ENCODE measurements around the gene NADK2. TPM values are rescaled to one million over a fixed set of nuclear protein-coding genes. Genes with fewer than 3 reads are reported as not detected.
A peak's percentile ranks its signal among the peaks of the same experiment; 100 is the strongest.

The NADK2 gene
- total and polyA plus RNA-seq, 10 of the 15 experiments (the other 5 are each of a cell fraction or from before 2014, with no cell fraction given), result 2.4 to 9.0 (median 6.3) TPM

- TF ChIP-seq ZBTB11 (CRISPR knock-in tag; IDR thresholded peaks at IDR 0.05) (no peak), IRF3 (IDR thresholded peaks at IDR 0.05) (no peak), BACH1 (IDR thresholded peaks at IDR 0.05; ENCODE audit: borderline replicate concordance) (no peak), BCL11A (IDR thresholded peaks at IDR 0.05; ENCODE audit: low read depth, low read length) (no peak)
Observed at GRCh38 chr5:36178524-36178890, 63.2 kb downstream of the NADK2 start (continued).

GRCh38 chr5:36177715-36178523 lies 63.8 kb downstream of the NADK2 start:
- peaks cover 3 to 11% of the 10 kb centered on the region in 2 experiments; a peak in 3 of 4 replicates for H3K36me3 ChIP-seq (ENCODE audit: control insufficient read depth in 2 of 2, insufficient read depth in 2 of 2, low read length in 1 of 2)
- CTCF ChIA-PET, result interaction anchor here (0.6 to 4.5 kb wide), 41 partner anchors 8 to 826 kb away, joined by 3 to 34 read pairs (median 4); partner anchors contain the start of genes LMBRD2, NADK2 and RANBP3L
- H3K4me2 ChIP-seq (ENCODE audit: control insufficient read depth, insufficient read depth), result peak overlapping the region; percentile 54
- peak overlapping the region; percentile 1; the same call in 1 of the 2 replicates for H3K4me3 ChIP-seq
- in situ Hi-C loops (cut with MboI), result loop anchor here (10.0 kb wide), 1 partner anchor 517 kb away; no protein-coding TSS in a partner anchor
- DNase-seq (ENCODE audit: low read depth, low spot score) (no peak), FAIRE-seq (peak; percentile 57), ATAC-seq (peak; percentile 79)
- H2AFZ ChIP-seq (ENCODE audit: control insufficient read depth, low read depth, low read length), result no peak overlapping the region
- H3K79me2 ChIP-seq (ENCODE audit: control insufficient read depth, insufficient read depth, low read length), result no peaks in the 10 kb centered on the region
- RAD21 ChIA-PET (ENCODE audit: unreplicated experiment), result interaction anchor here (0.6 to 2.4 kb wide), 11 partner anchors 21 to 519 kb away, joined by 3 to 21 read pairs (median 3); partner anchors contain the start of genes LMBRD2, NADK2 and SKP2
- no peak overlapping the region for H3K9ac ChIP-seq (ENCODE audit: control insufficient read depth, insufficient read depth, low read length)
- intact Hi-C loops (cut with micrococcal nuclease; ENCODE audit: unreplicated experiment), result loop anchor here (1.0 to 5.0 kb wide), 5 partner anchors 64 to 515 kb away; partner anchors contain the start of gene NADK2
- 98% methylated on average over 2 of the region's 2 CpGs for WGBS (ENCODE audit: insufficient coverage, insufficient replicate concordance, low lambda C conversion rate, missing lambda C conversion rate)
- peaks cover 14% of the 10 kb centered on the region for H3K4me1 ChIP-seq (ENCODE audit: control insufficient read depth, insufficient read depth, low read length)
- SMC1A ChIA-PET (ENCODE audit: uncharacterized antibody, unreplicated experiment), result interaction anchor here (0.7 to 3.1 kb wide), 22 partner anchors 10 to 522 kb away, joined by 3 to 23 read pairs (median 6); partner anchors contain the start of gene NADK2
- H3K9me3 ChIP-seq (replicated peaks; ENCODE audit: control insufficient read depth, insufficient read depth, low read length), result no peaks in the 10 kb centered on the region
- H3K27me3 ChIP-seq (replicated peaks in 1 of 2; ENCODE audit: control insufficient read depth in 2 of 2, insufficient read depth in 2 of 2, low read length in 1 of 2), result no peaks in the 10 kb centered on the region
- no TSS peak for BruUV-seq (replicated peaks)
- no peaks in the 10 kb centered on the region for H4K20me1 ChIP-seq (ENCODE audit: control insufficient read depth, insufficient read depth)
- POLR2A ChIA-PET, result interaction anchor here (0.7 to 2.5 kb wide), 4 partner anchors 22 to 1558 kb away, joined by 3 to 6 read pairs (median 4); partner anchors contain the start of gene SKP2
- H3K27ac ChIP-seq (ENCODE audit: control insufficient read depth, insufficient read depth), result peak overlapping the region; percentile 50; the same call in 1 of the 2 replicates
- no peak for TF ChIP-seq TCF7 (IDR thresholded peaks at IDR 0.05; ENCODE audit: borderline replicate concordance)
- TF ChIP-seq CHD4 (IDR thresholded peaks at IDR 0.05), result no peak
- peak; percentile 28; the same call in 1 of the 2 replicates for TF ChIP-seq IKZF1 (conservative IDR thresholded peaks at IDR 0.05)
- peak; percentile 1; the same call in 1 of the 2 replicates for TF ChIP-seq SMC3 (IDR thresholded peaks at IDR 0.05; ENCODE audit: borderline replicate concordance, low read length)
- TF ChIP-seq TAF1 (IDR thresholded peaks at IDR 0.05; ENCODE audit: borderline replicate concordance, low read depth, low read length), result no peak
- TF ChIP-seq FOXK2 (IDR thresholded peaks at IDR 0.05), result no peak
- TF ChIP-seq ZBTB4 (CRISPR knock-in tag; IDR thresholded peaks at IDR 0.05), result no peak
- no peak for TF ChIP-seq TARDBP (IDR thresholded peaks at IDR 0.05; ENCODE audit: borderline replicate concordance)
- 0 out of 4 replicates have a peak, but pooled peaks of 1 of the 2 experiments have one; percentile 31 for TF ChIP-seq IKZF2 (IDR thresholded peaks at IDR 0.05)
